Mucosa of rectum (tissue), 2 donors: ENCODE results near the gene SOCS7.

Source experiments
- H3K27ac ChIP-seq, 2 donors: one replicate each; pipeline ENCODE4 v1.7.0; 2013; ENCODE audit warnings: inconsistent platforms in 2 of 2, low read depth in 2 of 2, low read length in 2 of 2
- H3K27me3 ChIP-seq, 2 donors: one replicate each; pipeline ENCODE4 v1.7.0; 2013; ENCODE audit warnings: low read length in 2 of 2; ENCODE audit not compliant: control insufficient read depth in 2 of 2, insufficient read depth in 2 of 2
- H3K36me3 ChIP-seq, 2 donors: one replicate each; pipeline ENCODE4 v1.7.0; 2013; ENCODE audit warnings: low read length in 2 of 2; ENCODE audit not compliant: control insufficient read depth in 2 of 2, insufficient read depth in 2 of 2
- H3K4me1 ChIP-seq, 2 donors: one replicate each; pipeline ENCODE4 v1.7.0; 2013; ENCODE audit warnings: low read length in 2 of 2, mild to moderate bottlenecking in 1 of 2; ENCODE audit not compliant: control insufficient read depth in 2 of 2, insufficient read depth in 2 of 2
- H3K4me3 ChIP-seq, 2 donors: one replicate each; pipeline ENCODE4 v1.7.0; 2013; ENCODE audit warnings: low read length in 2 of 2
- H3K9ac ChIP-seq, 2 donors: one replicate each; pipeline ENCODE4 v1.7.0; 2013; ENCODE audit warnings: low read length in 2 of 2, low read depth in 1 of 2, mild to moderate bottlenecking in 1 of 2
- H3K9me3 ChIP-seq, 2 donors: one replicate each; pipeline ENCODE4 v1.7.0; 2013; ENCODE audit warnings: low read length in 2 of 2; ENCODE audit not compliant: control insufficient read depth in 2 of 2
- donor health status: healthy.
- donor health status: Normal muscosa, but diverticular disease.

Gene SOCS7

DNA sequence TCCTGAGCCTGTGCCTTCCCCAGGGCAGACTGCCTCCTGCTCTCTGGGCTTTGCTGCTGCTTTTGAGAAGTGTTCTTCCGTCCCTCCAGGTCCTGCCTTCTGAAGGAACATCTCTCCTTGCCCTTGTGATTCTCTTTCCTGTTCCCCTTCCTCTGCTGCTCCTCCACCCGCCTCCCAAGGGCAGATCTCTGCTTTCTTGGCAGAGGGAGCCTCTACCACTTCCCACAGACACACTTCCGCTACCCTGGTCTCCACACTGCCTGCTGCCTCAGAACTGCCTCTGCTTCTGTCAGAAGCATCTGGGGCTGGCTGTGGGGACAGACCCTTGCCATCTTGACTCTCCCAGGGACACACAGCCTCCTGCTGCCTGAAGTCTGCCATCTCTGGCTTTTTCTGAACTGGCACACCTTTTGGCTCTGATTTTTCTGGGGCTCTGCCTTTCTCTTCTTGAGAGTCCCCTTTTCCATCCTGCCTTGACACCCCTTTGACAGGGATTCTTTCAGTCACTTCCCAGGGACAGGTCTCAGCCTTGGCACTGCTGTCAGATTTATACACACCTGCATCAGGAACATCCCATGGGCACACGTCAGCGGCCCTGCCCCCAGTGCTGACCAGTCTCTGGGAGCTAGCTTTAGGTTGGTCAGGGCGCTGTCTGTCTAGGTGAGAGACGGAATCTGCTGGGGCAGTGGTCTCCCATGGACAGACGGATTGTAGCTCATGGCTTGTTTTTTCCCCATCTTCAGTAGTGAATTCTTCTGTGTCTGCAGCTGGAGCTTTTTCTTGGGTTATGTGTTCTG lies 24.4 kb upstream of the SOCS7 start:
- Histone ChIP-seq H3K27ac (no peak overlapping the region), H3K9ac (no peak overlapping the region), H3K27me3 (no peaks in the 10 kb centered on the region)

DNA sequence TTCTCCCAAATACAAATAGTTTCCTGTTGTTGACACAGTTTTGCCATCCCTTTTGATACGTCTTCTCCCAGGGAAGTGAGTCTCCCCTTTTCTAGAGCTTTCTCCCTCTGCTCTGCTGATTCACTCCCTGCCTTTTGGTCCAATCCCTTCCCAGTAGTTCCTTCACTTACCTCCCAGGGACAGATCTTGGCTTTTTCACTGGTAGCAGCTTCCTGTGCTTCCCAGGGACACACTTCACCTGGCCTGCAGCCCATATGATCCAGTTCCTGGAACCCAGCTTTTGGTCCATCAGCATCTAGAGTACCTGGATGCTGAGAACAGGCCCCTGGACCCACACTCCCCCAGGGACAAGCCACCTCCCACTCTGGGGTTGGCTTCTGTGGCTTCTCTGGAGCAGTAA lies 23.7 kb upstream of the SOCS7 start:
- H3K27me3 ChIP-seq, result no peaks in the 10 kb centered on the region
- no peak overlapping the region for H3K9ac ChIP-seq
- no peaks in the 10 kb centered on the region for H3K9me3 ChIP-seq

More for the DNA sequence above, 24.4 kb upstream of the SOCS7 start:
- peaks cover 0 to 6% of the 10 kb centered on the region in 2 donors for H3K36me3 ChIP-seq
- H3K9me3 ChIP-seq, result no peaks in the 10 kb centered on the region
- H3K4me1 ChIP-seq, result no peaks in the 10 kb centered on the region
- no peak overlapping the region for H3K4me3 ChIP-seq

DNA sequence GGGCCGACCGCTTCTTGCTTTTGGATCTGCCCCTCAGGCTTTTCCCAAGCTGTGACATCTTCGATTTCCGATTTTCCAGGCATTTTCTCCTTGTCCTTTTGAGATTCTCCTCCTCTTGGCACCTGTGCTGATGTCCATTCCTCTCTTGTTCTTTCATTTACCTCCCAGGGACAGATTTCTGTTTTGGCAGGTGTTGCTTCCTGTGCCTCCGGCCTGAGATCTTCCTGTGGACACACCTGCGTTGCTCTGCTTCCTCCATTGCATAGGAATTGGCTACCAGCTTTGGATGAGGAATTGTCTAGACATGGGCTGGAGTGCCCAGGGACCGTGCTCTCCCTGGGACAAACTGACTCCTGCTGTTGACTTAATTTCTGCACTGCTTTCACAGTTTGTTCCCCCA lies 23.0 kb upstream of the SOCS7 start:
- no peaks in the 10 kb centered on the region for H3K4me1 ChIP-seq
- H3K9ac ChIP-seq, result no peak overlapping the region
- H3K27ac ChIP-seq, result no peak overlapping the region
- no peaks in the 10 kb centered on the region for H3K9me3 ChIP-seq
- no peaks in the 10 kb centered on the region for H3K36me3 ChIP-seq
- H3K27me3 ChIP-seq, result peaks cover 0 to 4% of the 10 kb centered on the region in 2 donors
- no peak overlapping the region for H3K4me3 ChIP-seq

More for the DNA sequence above, 23.7 kb upstream of the SOCS7 start:
- no peaks in the 10 kb centered on the region for H3K4me1 ChIP-seq
- peaks cover 0 to under 1% of the 10 kb centered on the region in 2 donors for H3K36me3 ChIP-seq
- no peak overlapping the region for H3K4me3 ChIP-seq
- H3K27ac ChIP-seq, result no peak overlapping the region

DNA sequence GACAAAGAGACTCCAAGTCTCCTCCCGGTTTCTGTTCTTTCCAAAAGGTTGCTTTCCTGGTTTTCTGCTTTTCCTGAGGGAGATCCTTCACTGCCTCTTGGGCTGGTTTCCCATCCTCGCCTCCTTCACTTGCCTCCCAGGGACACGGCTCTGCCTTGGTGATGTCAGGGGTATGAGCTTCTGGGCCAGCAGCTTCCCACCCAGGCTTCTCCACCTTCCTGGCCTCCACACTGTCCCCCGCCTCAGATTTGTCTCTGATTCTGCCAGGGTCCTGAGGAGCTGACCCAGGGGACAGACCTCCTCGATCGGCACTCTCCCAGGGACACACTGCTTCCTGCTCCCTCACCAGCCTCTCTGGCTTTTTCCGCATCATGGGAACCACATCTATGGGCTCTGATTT lies 22.4 kb upstream of the SOCS7 start:
- Histone ChIP-seq H3K9ac (no peak overlapping the region), H3K27me3 (peaks cover 0 to 4% of the 10 kb centered on the region in 2 donors), H3K4me3 (no peak overlapping the region)

DNA sequence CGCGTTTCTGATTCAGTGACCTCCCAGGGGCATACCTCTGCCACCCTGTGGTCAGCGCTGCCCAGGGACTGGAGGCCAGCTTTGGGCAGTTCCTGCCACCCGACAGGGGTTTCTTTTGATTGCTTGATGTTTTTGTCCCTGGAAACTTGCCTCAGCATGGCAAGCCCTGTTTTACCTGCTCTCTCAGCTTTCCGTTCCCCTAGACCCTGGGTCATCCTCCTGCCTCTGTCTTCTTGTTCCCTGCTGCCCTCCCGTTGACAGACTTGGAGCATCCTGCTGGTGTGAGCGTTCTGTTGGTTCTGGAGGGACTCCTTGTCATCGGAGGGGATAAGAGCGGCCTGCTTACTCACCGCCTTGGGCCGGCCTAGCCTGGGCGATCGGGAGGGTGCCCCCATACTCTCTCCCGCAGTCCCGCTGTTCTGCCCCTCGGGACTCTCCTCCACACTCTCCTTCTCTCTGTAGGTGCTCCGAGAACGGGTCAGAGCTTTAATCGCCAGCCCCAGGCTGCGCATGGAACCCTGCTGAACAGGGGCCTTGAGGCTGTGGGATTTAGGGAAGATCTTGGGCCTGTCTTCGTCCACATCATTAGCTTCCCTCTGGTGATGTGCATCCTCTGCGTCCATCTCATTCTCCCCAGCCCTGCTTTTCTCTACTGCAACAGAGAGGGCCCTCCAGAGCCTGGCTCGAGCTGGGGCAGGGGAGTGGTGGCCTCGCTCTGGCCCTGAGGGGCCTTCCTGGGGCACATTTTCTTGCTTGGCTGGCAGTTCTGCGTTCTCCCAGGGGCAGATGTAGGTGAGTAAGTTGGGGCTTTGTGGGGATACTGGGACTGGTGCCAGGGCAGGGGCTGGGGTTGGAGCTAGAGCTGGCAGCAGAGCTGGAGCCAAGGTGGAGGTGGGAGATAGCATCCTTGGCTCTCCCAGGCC lies 21.6 kb upstream of the SOCS7 start:
- H3K4me1 ChIP-seq, result no peaks in the 10 kb centered on the region
- H3K4me3 ChIP-seq, result no peak overlapping the region
- no peak overlapping the region for H3K9ac ChIP-seq
- no peaks in the 10 kb centered on the region for H3K9me3 ChIP-seq
- H3K27ac ChIP-seq, result no peak overlapping the region
- peaks cover 0 to 4% of the 10 kb centered on the region in 2 donors for H3K27me3 ChIP-seq
- no peaks in the 10 kb centered on the region for H3K36me3 ChIP-seq

More for the DNA sequence above, 22.4 kb upstream of the SOCS7 start:
- H3K9me3 ChIP-seq, result no peaks in the 10 kb centered on the region
- H3K27ac ChIP-seq, result no peak overlapping the region
- no peaks in the 10 kb centered on the region for H3K36me3 ChIP-seq
- no peaks in the 10 kb centered on the region for H3K4me1 ChIP-seq

DNA sequence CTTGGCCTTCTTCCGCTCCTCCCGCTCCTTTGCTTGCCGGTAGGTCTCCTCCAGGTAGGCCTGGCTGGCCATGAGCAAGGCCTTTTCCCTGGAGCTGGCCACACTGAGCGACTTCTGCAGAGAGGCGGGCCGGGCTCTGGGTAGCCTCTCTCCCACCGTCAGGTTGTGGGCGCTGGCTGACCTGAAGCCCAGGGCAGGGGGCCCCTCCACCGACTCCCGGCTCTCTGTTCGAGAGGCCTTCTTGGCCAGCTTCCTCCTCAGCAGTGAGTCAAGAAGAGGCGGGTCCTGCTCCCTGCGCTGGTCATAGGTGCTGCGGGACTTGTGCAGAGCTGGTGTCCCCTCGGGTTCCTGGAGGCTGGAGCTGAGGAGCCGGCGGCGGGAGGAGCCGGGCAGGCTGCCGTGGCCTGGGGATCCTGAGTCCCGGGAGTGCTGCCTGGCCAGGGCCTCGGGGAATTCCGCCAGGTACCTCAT lies 20.7 kb upstream of the SOCS7 start:
- Histone ChIP-seq H3K9me3 (no peaks in the 10 kb centered on the region), H3K36me3 (no peaks in the 10 kb centered on the region), H3K27me3 (peaks cover 0 to 4% of the 10 kb centered on the region in 2 donors), H3K9ac (no peak overlapping the region), H3K4me1 (no peaks in the 10 kb centered on the region), H3K4me3 (no peak overlapping the region), H3K27ac (no peak overlapping the region)

DNA sequence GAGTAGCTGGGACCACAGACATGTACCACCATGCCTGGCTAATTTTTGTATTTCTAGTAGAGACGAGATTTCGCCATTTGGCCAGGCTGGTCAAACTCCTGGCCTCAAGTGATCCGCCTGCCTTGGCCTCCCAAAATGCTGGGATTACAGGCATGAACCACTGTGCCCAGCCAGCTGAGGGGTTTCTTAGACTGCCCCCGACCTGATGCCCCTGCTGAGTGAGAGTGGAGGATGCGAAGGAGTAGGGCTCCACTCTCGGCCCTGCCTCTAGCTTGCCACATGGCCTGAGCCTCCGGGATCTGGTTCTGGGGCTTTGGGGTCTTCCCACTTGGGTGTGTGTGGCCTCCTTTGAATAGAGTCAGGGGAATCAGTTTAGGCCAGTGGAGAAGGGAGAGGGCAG lies 18.9 kb upstream of the SOCS7 start:
- Histone ChIP-seq H3K36me3 (no peaks in the 10 kb centered on the region), H3K9ac (no peak overlapping the region), H3K9me3 (no peaks in the 10 kb centered on the region), H3K27me3 (peaks cover 0 to 4% of the 10 kb centered on the region in 2 donors), H3K4me1 (no peaks in the 10 kb centered on the region), H3K4me3 (no peak overlapping the region), H3K27ac (no peak overlapping the region)

DNA sequence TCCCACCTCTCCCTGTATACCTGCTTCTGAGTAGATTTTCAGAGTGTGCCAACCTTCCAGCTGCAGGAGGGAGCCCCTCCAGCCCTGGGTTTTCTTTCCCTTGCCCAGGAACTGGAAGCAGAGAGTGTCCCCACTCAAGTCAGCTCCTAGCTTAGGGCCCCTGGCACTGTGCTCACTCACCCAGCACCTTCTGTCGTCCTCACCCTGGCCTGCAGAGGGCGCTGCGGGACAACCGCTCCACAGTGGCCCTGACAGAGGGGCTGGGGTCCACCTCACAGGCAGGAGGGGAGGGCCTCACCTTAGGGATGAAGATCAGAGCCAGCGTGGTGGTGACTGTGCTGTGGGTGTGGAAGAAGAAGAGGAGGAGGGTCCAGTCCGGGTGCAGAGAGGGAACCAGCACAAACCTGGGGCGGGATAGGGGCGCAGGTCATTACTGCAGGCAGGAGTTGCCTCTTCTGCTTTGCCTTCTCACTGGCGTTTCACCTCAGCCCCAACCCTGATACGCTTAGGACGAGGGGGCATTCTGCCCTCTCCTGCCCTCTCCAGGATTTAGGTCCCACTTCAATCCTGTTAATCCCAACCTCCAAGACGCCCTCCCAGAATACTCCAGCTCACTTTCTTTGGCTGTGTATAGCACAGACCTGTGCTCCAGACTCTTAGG lies 17.9 kb upstream of the SOCS7 start:
- Histone ChIP-seq H3K9ac (no peak overlapping the region), H3K4me3 (no peak overlapping the region), H3K9me3 (no peaks in the 10 kb centered on the region), H3K4me1 (no peaks in the 10 kb centered on the region), H3K27ac (no peak overlapping the region), H3K27me3 (peaks cover 0 to 4% of the 10 kb centered on the region in 2 donors), H3K36me3 (no peaks in the 10 kb centered on the region)

DNA sequence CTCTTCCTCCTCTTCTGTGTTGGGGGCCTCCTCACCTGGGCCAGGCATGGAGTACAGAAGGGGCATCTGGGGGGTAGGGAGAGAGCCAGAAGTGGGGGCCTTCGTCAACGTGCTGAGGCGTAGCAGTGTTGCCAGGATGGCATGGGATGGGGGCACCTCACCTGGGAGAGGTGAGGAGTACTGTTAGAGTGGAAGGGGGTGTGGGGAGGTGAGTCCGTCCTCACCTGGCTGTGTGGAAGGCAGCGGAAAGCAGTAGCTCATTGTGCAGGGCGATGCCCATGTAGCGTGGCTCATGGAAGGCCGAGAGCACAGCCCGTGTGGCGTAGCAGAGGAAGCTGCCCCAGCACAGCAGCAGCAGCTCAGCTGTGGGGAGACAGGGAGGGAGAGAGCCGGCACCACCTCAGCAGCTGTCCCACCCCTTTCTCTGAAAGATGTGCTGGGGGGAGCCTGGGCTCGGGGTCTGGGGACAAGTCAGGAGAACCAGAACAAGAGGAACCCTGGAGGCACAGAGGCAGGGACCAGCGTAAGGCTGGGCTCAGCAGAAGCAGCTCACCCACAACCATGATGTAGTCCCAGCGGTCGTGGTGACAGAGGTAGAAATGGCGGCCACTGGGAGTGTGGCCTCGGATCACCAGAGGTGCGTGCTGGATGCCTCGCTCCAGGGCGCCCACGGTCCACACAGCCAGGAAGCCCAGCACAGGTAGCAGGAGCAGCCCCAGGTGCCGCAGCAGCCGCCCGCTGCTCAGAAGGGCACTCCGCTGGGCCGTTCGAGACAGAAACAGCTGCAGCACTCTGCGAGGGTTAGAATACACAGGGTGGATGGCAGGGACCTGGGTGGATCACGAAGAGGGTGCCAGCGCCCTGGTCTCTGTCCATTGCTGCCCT lies 16.9 kb upstream of the SOCS7 start:
- H3K27me3 ChIP-seq, result peaks cover 0 to 4% of the 10 kb centered on the region in 2 donors
- no peaks in the 10 kb centered on the region for H3K36me3 ChIP-seq
- H3K27ac ChIP-seq, result no peak overlapping the region
- H3K9ac ChIP-seq, result no peak overlapping the region
- H3K9me3 ChIP-seq, result no peaks in the 10 kb centered on the region
- no peaks in the 10 kb centered on the region for H3K4me1 ChIP-seq
- H3K4me3 ChIP-seq, result no peak overlapping the region
